GM12878 (cell line): Measurements from ENCODE around the gene TMPRSS9. TPM values are rescaled to one million over a fixed set of nuclear protein-coding genes. Genes with fewer than 3 reads are reported as not detected.
A peak's percentile ranks its signal among the peaks of the same experiment; 100 is the strongest.

Experiments used
- ATAC-seq: fragments of 200-7000 bp; cut with Tn5 transposase; 3 replicates; pipeline ENCODE4 v1.9.1; 2020; ENCODE audit warnings: mild to moderate bottlenecking, moderate library complexity
- BruUV-seq: library from RNA; stranded (reverse); fragments of 400-500 nt; replicated peaks from 2 replicates; lab custom pipeline; 2021; lab: Mats Ljungman, UMichigan
- CTCF ChIA-PET: fragments of 300-600 bp; sonication (Branson Sonifier 250); formaldehyde crosslinking; extraction: SDS; loops from one replicate; lab custom pipeline; 2021; ENCODE audit warnings: inconsistent platforms; lab: Yijun Ruan, JAX
- POLR2A ChIA-PET: fragments of 350-600 bp; formaldehyde crosslinking; extraction: SDS; loops from one replicate; lab custom pipeline; 2021; ENCODE audit warnings: inconsistent platforms; lab: Charles Lee
- RAD21 ChIA-PET: fragments of 300-600 bp; sonication (Branson Sonifier 250); formaldehyde crosslinking; loops from one replicate; lab custom pipeline; 2023; ENCODE audit warnings: antibody characterized with exemption; ENCODE audit not compliant: unreplicated experiment; lab: Charles Lee
- SMC1A ChIA-PET: fragments of 300-600 bp; sonication (Branson Sonifier 250); formaldehyde crosslinking; loops from one replicate; lab custom pipeline; 2023; ENCODE audit not compliant: unreplicated experiment, uncharacterized antibody; lab: Charles Lee
- DNase-seq: peaks from one replicate; pipeline ENCODE4 v3.0.0-alpha.2; 2011; ENCODE audit warnings: low read depth, low spot score
- FAIRE-seq: peaks from 3 replicates; lab custom pipeline; 2011; peaks lifted over from hg19 to GRCh38; lab: Jason Lieb, UNC
- H2AFZ ChIP-seq: 2 replicates; pipeline ENCODE4 v1.6.0; 2011; ENCODE audit warnings: low read depth, low read length, control low read depth; ENCODE audit not compliant: control insufficient read depth
- H3K27ac ChIP-seq: 2 replicates; pipeline ENCODE4 v1.5.1; 2011; ENCODE audit warnings: control low read depth; ENCODE audit not compliant: control insufficient read depth, insufficient read depth
- H3K27me3 ChIP-seq, 2 experiments: replicated peaks in 1 of 2; 2 replicates each; pipeline versions ENCODE4 v1.6.0 to v1.6.1; 2011; ENCODE audit warnings: low read length in 1 of 2; ENCODE audit not compliant: control insufficient read depth in 2 of 2, insufficient read depth in 2 of 2
- H3K36me3 ChIP-seq, 2 experiments: 2 replicates each; pipeline ENCODE4 v1.5.1; 2011; ENCODE audit warnings: low read length in 1 of 2; ENCODE audit not compliant: control insufficient read depth in 2 of 2, insufficient read depth in 2 of 2
- H3K4me1 ChIP-seq: 2 replicates; pipeline ENCODE4 v1.6.1; 2011; ENCODE audit warnings: mild to moderate bottlenecking, low read length, moderate library complexity, mixed read lengths; ENCODE audit not compliant: control insufficient read depth, insufficient read depth
- H3K4me2 ChIP-seq: 2 replicates; pipeline ENCODE4 v1.6.0; 2011; ENCODE audit warnings: control low read depth; ENCODE audit not compliant: control insufficient read depth, insufficient read depth
- H3K4me3 ChIP-seq: fragments of 200-600 bp; sonication (generic); 2 replicates; pipeline ENCODE4 v1.5.1; 2016
- H3K79me2 ChIP-seq: 2 replicates; pipeline ENCODE4 v1.6.0; 2011; ENCODE audit warnings: low read length; ENCODE audit not compliant: control insufficient read depth, insufficient read depth
- H3K9ac ChIP-seq: 2 replicates; pipeline ENCODE4 v1.8.0; 2011; ENCODE audit warnings: low read length, control low read depth, mixed read lengths; ENCODE audit not compliant: control insufficient read depth, insufficient read depth
- H3K9me3 ChIP-seq: replicated peaks from 3 replicates; pipeline ENCODE4 v1.5.1; 2011; ENCODE audit warnings: mild to moderate bottlenecking, low read length; ENCODE audit not compliant: control insufficient read depth, insufficient read depth
- H4K20me1 ChIP-seq: 2 replicates; pipeline ENCODE4 v1.6.0; 2011; ENCODE audit not compliant: control insufficient read depth, insufficient read depth
- ASH2L ChIP-seq: fragments of 300-600, 200-600 bp; sonication (generic); IDR thresholded peaks from 2 replicates; pipeline ENCODE4 v1.6.1; 2017; ENCODE audit warnings: low read depth, mild to moderate bottlenecking, borderline replicate concordance
- CBX5 ChIP-seq: sonication (generic); IDR thresholded peaks from 2 replicates; pipeline ENCODE4 v1.6.1; 2016; ENCODE audit warnings: low read depth, moderate library complexity, mild to moderate bottlenecking, inconsistent platforms
- FOXK2 ChIP-seq: fragments of 450-650 bp; IDR thresholded peaks from 2 replicates; pipeline ENCODE4 v1.6.1; 2017; ENCODE audit warnings: mild to moderate bottlenecking, moderate library complexity
- HDGF ChIP-seq: fragments of 450-650 bp; IDR thresholded peaks from 2 replicates; pipeline ENCODE4 v1.6.1; 2016; ENCODE audit warnings: antibody characterized with exemption
- NFYB ChIP-seq: IDR thresholded peaks from 2 replicates; pipeline ENCODE4 v1.6.1; 2011; ENCODE audit warnings: low read depth, mild to moderate bottlenecking, low read length, improper control_type of control experiment, moderate library complexity; ENCODE audit not compliant: insufficient read depth
- NR2C2 ChIP-seq: IDR thresholded peaks from 2 replicates; pipeline ENCODE4 v1.6.1; 2011; ENCODE audit warnings: borderline replicate concordance, low read depth; ENCODE audit not compliant: control insufficient read depth, insufficient read length
- POLR2AphosphoS2 ChIP-seq: IDR thresholded peaks from 2 replicates; pipeline ENCODE4 v1.6.1; 2011; ENCODE audit warnings: low read depth, mild to moderate bottlenecking, low read length, improper control_type of control experiment, moderate library complexity
- SREBF1 ChIP-seq: IDR thresholded peaks from 2 replicates; pipeline ENCODE4 v1.6.1; 2012; ENCODE audit warnings: mild to moderate bottlenecking, low read length
- ZNF274 ChIP-seq: IDR thresholded peaks from one replicate; pipeline ENCODE4 v1.8.0; 2011; ENCODE audit not compliant: insufficient read length, insufficient read depth
- WGBS: methylation state at CpG from one replicate; pipeline ENCODE4 v1.1.6; 2016; ENCODE audit warnings: low lambda C conversion rate; ENCODE audit not compliant: insufficient replicate concordance, insufficient coverage; ENCODE audit errors: missing lambda C conversion rate; 5-methylcytosine and 5-hydroxymethylcytosine counted together
- in situ Hi-C: fragments of 300-500 bp; cut with MboI; formaldehyde crosslinking; loops from 9 replicates; pipeline ENCODE4 v1.14.3; 2018; ENCODE audit warnings: mixed read lengths
- intact Hi-C: fragments of 100-400 bp; cut with micrococcal nuclease; formaldehyde crosslinking; loops from one replicate; pipeline ENCODE4 v1.14.2; 2022; ENCODE audit not compliant: unreplicated experiment
- polyA plus RNA-seq, 11 experiments: library from polyadenylated mRNA; depleted of rRNA in 4 of 11; unstranded in 6 of 11; stranded (reverse) in 5 of 11; fragments of >200 nt; fragmentation: Nextera tagmentation in 4 of 11; fragmentation: Illumina TruSeq in 1 of 11; extraction: Ambion mirVana in 4 of 11; extraction: Trizol in 1 of 11; gene quantifications; 1 replicate in 1 of 11; 2 replicates in 10 of 11; pipeline versions ENCODE4 v1.2.1 to v1.2.3, GENCODE V29; 2011 to 2016; ENCODE audit warnings: inconsistent platforms in 2 of 11, missing spikeins in 2 of 11, low read depth in 1 of 11
- total RNA-seq, 4 experiments: library from RNA; depleted of rRNA in 3 of 4; stranded (reverse); fragments of >200 nt in 3 of 4; fragmentation: Illumina TruSeq in 1 of 4; extraction: Trizol in 1 of 4; gene quantifications; 2 replicates each; pipeline versions ENCODE4 v1.2.1 to v1.2.3, GENCODE V29; 2013 to 2021
- TF ChIP-seq, protein P1 (sequence below): fragments of 150-350 bp; IDR thresholded peaks from 2 replicates; pipeline ENCODE4 v1.6.1; 2014; ENCODE audit warnings: mild to moderate bottlenecking, low read depth, low read length
- TF ChIP-seq, protein P2 (sequence below): IDR thresholded peaks from 2 replicates; pipeline ENCODE4 v1.6.1; 2011; ENCODE audit warnings: borderline replicate concordance, low read depth, mild to moderate bottlenecking, moderate library complexity, mixed read lengths, low read length; ENCODE audit not compliant: insufficient read depth; ENCODE audit errors: extremely low read length
- TF ChIP-seq, protein P3 (sequence below): fragments of 450-650 bp; IDR thresholded peaks from 2 replicates; pipeline ENCODE4 v1.6.1; 2016; ENCODE audit warnings: mild to moderate bottlenecking
- TF ChIP-seq, protein P4 (sequence below): IDR thresholded peaks from 2 replicates; pipeline ENCODE4 v1.6.1; 2012; ENCODE audit warnings: low read depth, low read length, improper control_type of control experiment

Gene TMPRSS9
- total and polyA plus RNA-seq, 10 of the 15 experiments (the other 5 are each of a cell fraction or from before 2014, with no cell fraction given) = 0.24 TPM; not detected in 9

DNA sequence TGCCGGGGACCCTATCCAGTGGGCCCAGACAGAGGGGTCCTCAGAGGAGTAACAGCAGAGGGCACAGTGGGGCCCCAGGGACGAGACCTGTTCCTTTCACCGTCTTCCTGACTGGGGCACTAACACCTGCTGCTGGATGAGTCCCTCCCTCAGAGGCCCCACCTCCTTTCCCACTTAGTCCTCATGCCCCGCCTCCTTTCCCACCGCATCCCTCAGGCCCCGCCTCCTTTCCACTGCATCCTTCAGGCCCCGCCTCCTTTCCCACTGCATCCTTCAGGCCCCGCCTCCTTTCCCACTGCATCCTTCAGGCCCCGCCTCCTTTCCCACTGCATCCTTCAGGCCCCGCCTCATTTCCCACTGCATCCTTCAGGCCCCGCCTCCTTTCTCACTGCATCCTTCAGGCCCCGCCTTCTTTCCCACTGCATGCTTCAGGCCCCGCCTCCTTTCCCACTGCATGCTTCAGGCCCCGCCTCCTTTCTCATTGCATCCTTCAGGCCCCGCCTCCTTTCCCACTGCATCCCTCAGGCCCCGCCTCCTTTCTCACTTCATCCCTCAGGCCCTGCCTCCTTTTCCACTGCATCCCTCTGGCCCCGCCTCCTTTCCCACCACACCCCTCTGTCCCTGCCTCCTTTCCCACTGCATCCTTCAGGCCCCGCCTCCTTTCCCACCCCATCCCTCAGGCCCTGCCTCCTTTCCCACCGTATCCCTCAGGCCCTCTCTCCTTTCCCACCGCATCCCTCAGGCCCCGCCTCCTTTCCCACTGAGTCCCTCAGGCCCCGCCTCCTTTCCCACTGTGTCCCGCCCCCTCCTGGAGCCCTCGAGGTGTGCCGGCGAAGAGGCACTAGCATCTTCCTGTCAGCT lies 24.8 kb upstream of the TMPRSS9 start:
- 92% methylated on average over 16 of the region's 26 CpGs for WGBS
- Histone ChIP-seq H3K4me1 (peaks cover 10% of the 10 kb centered on the region), H3K9me3 (no peaks in the 10 kb centered on the region; the same call in 2 of the 3 replicates), H3K4me3 (no peak overlapping the region), H3K27ac (no peak overlapping the region), H3K9ac (no peak overlapping the region), H3K79me2 (peaks cover 21% of the 10 kb centered on the region), H4K20me1 (no peaks in the 10 kb centered on the region), H3K4me2 (no peak overlapping the region), H3K36me3 (peaks cover 0 to 6% of the 10 kb centered on the region in 2 experiments; a peak in 3 of 4 replicates), H2AFZ (no peak overlapping the region), H3K27me3 (no peaks in the 10 kb centered on the region)
- ATAC-seq = no peak
- DNase-seq = no peak
- in situ Hi-C loops = no loop called here
- no TSS peak for BruUV-seq
- ChIA-PET POLR2A (no interaction called here), CTCF (no interaction called here), RAD21 (no interaction called here), SMC1A (no interaction called here)
- no peak for FAIRE-seq
- intact Hi-C loops = no loop called here
- TF ChIP-seq, protein P1, sequence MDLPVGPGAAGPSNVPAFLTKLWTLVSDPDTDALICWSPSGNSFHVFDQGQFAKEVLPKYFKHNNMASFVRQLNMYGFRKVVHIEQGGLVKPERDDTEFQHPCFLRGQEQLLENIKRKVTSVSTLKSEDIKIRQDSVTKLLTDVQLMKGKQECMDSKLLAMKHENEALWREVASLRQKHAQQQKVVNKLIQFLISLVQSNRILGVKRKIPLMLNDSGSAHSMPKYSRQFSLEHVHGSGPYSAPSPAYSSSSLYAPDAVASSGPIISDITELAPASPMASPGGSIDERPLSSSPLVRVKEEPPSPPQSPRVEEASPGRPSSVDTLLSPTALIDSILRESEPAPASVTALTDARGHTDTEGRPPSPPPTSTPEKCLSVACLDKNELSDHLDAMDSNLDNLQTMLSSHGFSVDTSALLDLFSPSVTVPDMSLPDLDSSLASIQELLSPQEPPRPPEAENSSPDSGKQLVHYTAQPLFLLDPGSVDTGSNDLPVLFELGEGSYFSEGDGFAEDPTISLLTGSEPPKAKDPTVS = no peak
- TF ChIP-seq FOXK2 (no peak), HDGF (0 out of 2 replicates have a peak, but pooled peaks have one; percentile 15)

DNA sequence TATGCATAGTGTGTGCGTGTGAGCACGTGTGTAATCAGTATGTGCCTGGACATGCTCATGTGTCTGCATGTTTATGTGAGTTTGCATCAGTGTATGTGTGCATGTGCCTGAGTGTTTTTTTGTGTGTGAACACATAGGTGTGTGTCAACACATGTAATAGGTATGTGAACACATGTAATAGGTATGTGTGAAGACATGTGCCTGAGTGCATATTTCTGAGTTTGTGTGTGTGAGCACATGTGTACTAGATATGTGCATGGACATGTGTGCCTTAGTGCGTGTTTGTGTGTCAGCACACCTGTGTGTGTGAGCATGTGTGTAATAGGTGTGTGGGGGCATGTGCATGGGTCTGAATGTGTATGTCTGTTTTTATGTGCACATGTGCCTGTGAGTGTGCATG lies 24.2 kb upstream of the TMPRSS9 start:
- ChIA-PET RAD21 (no interaction called here), SMC1A (no interaction called here)
- TF ChIP-seq ASH2L (no peak), CBX5 (no peak), NR2C2 (no peak), ZNF274 (no peak), POLR2AphosphoS2 (no peak), NFYB (no peak), SREBF1 (no peak)
- TF ChIP-seq, protein P2, sequence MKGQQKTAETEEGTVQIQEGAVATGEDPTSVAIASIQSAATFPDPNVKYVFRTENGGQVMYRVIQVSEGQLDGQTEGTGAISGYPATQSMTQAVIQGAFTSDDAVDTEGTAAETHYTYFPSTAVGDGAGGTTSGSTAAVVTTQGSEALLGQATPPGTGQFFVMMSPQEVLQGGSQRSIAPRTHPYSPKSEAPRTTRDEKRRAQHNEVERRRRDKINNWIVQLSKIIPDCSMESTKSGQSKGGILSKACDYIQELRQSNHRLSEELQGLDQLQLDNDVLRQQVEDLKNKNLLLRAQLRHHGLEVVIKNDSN = no peak
- TF ChIP-seq, protein P3, sequence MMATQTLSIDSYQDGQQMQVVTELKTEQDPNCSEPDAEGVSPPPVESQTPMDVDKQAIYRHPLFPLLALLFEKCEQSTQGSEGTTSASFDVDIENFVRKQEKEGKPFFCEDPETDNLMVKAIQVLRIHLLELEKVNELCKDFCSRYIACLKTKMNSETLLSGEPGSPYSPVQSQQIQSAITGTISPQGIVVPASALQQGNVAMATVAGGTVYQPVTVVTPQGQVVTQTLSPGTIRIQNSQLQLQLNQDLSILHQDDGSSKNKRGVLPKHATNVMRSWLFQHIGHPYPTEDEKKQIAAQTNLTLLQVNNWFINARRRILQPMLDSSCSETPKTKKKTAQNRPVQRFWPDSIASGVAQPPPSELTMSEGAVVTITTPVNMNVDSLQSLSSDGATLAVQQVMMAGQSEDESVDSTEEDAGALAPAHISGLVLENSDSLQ = no peak
- TF ChIP-seq, protein P4, sequence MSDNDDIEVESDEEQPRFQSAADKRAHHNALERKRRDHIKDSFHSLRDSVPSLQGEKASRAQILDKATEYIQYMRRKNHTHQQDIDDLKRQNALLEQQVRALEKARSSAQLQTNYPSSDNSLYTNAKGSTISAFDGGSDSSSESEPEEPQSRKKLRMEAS = no peak

More for the DNA sequence above, 24.2 kb upstream of the TMPRSS9 start:
- Histone ChIP-seq H3K27ac (no peak overlapping the region), H4K20me1 (no peaks in the 10 kb centered on the region), H3K9ac (no peak overlapping the region), H3K9me3 (no peaks in the 10 kb centered on the region; the same call in 2 of the 3 replicates), H3K27me3 (no peaks in the 10 kb centered on the region), H3K4me3 (no peak overlapping the region), H3K4me1 (peaks cover 10% of the 10 kb centered on the region), H3K4me2 (no peak overlapping the region), H2AFZ (no peak overlapping the region), H3K79me2 (peaks cover 19% of the 10 kb centered on the region), H3K36me3 (peaks cover 0 to 6% of the 10 kb centered on the region in 2 experiments; a peak in 3 of 4 replicates)
- CTCF ChIA-PET = no interaction called here
- POLR2A ChIA-PET = no interaction called here
- no peak for FAIRE-seq
- no peak for DNase-seq
- WGBS = 81% methylated on average over 3 of the region's 3 CpGs
- intact Hi-C loops (no loop called here), in situ Hi-C loops (no loop called here)
- no TSS peak for BruUV-seq
- no peak for ATAC-seq
